Measurements from ENCODE around the gene RUNX1.

GRCh38 chr21:35028451-35028978, 20.6 kb downstream of the RUNX1 start:
- TF ChIP-seq POLR2A (IDR thresholded peaks at IDR 0.05): no peak
- no peak for TF ChIP-seq CTCF (IDR thresholded peaks at IDR 0.05)
